HepG2 (cell line): ENCODE results near the gene CNPPD1. TPM values are rescaled to one million over a fixed set of nuclear protein-coding genes. Genes with fewer than 3 reads are reported as not detected.

Experiments
- CTCF ChIP-seq: sonication (generic); formaldehyde crosslinking; IDR thresholded peaks from 2 replicates; pipeline ENCODE4 v1.5.0; 2020; ENCODE audit warnings: mild to moderate bottlenecking, missing genetic modification reagents, moderate library complexity
- FOXP4 ChIP-seq: sonication (generic); formaldehyde crosslinking; IDR thresholded peaks from 2 replicates; pipeline ENCODE4 v1.4.0; 2020; ENCODE audit warnings: missing genetic modification reagents
- IKZF5 ChIP-seq: IDR thresholded peaks from 2 replicates; pipeline ENCODE4 v1.6.1; 2018; ENCODE audit warnings: missing genetic modification reagents, mild to moderate bottlenecking, missing compliant biosample characterization
- MTF2 ChIP-seq: sonication (generic); formaldehyde crosslinking; IDR thresholded peaks from 2 replicates; pipeline ENCODE4 v1.5.0; 2020; ENCODE audit warnings: missing genetic modification reagents, borderline replicate concordance
- RBAK ChIP-seq: sonication (generic); formaldehyde crosslinking; IDR thresholded peaks from 2 replicates; pipeline ENCODE4 v1.5.1; 2020; ENCODE audit warnings: mild to moderate bottlenecking, missing genetic modification reagents
- SMAD1 ChIP-seq: sonication (generic); formaldehyde crosslinking; IDR thresholded peaks from 2 replicates; pipeline ENCODE4 v1.4.0; 2020; ENCODE audit warnings: missing genetic modification reagents, low read depth, mild to moderate bottlenecking, borderline replicate concordance
- SRSF9 ChIP-seq: fragments of 200-400 bp; formaldehyde crosslinking; IDR thresholded peaks from 2 replicates; pipeline ENCODE4 v1.6.1; 2018; ENCODE audit warnings: borderline replicate concordance, mild to moderate bottlenecking, low read depth, low read length; ENCODE audit not compliant: insufficient read depth, poor library complexity, severe bottlenecking
- TCF7L2 ChIP-seq: IDR thresholded peaks from 2 replicates; pipeline ENCODE4 v1.6.1; 2011; ENCODE audit warnings: mild to moderate bottlenecking, low read depth, low read length, moderate library complexity
- THYN1 ChIP-seq: sonication (generic); formaldehyde crosslinking; IDR thresholded peaks from 2 replicates; pipeline ENCODE4 v1.8.1; 2023; ENCODE audit warnings: low read depth, mild to moderate bottlenecking, moderate library complexity, missing genetic modification reagents, borderline replicate concordance
- ZBTB25 ChIP-seq: IDR thresholded peaks from 2 replicates; pipeline ENCODE4 v1.6.1; 2018; ENCODE audit warnings: missing genetic modification reagents
- ZNF143 ChIP-seq: sonication (generic); formaldehyde crosslinking; IDR thresholded peaks from 2 replicates; pipeline ENCODE4 v1.4.0; 2020; ENCODE audit warnings: missing genetic modification reagents
- ZNF503 ChIP-seq: sonication (generic); formaldehyde crosslinking; IDR thresholded peaks from 2 replicates; pipeline ENCODE4 v1.4.0; 2020; ENCODE audit warnings: missing genetic modification reagents
- ZNF512B ChIP-seq: sonication (generic); formaldehyde crosslinking; IDR thresholded peaks from 2 replicates; pipeline ENCODE4 v1.5.1; 2020; ENCODE audit warnings: missing genetic modification reagents, mild to moderate bottlenecking, borderline replicate concordance
- ZNF570 ChIP-seq: sonication (generic); formaldehyde crosslinking; IDR thresholded peaks from 2 replicates; pipeline ENCODE4 v1.4.0; 2020; ENCODE audit warnings: mild to moderate bottlenecking, missing genetic modification reagents, borderline replicate concordance
- ZNF577 ChIP-seq: sonication (generic); formaldehyde crosslinking; IDR thresholded peaks from 2 replicates; pipeline ENCODE4 v1.4.0; 2020; ENCODE audit warnings: mild to moderate bottlenecking, low read depth, missing genetic modification reagents, borderline replicate concordance
- ZSCAN9 ChIP-seq: IDR thresholded peaks from 2 replicates; pipeline ENCODE4 v1.6.1; 2016; ENCODE audit warnings: borderline replicate concordance
- polyA plus RNA-seq, 8 experiments: library from polyadenylated mRNA; depleted of rRNA in 3 of 8; stranded (reverse) in 7 of 8; unstranded in 1 of 8; fragments of >200 nt; fragmentation: Illumina TruSeq in 4 of 8; extraction: Trizol in 4 of 8; gene quantifications; 2 replicates each; pipeline versions ENCODE4 v1.2.1 to v1.2.3, GENCODE V29; 2011 to 2016; ENCODE audit warnings: low read depth in 4 of 8, missing spikeins in 1 of 8, mixed read lengths in 1 of 8; ENCODE audit not compliant: insufficient read depth in 1 of 8
- total RNA-seq, 5 experiments: library from RNA; depleted of rRNA; stranded (reverse); fragments of >200 nt; fragmentation: Illumina TruSeq; extraction: Trizol; gene quantifications; 2 replicates each; pipeline ENCODE4 v1.2.3, GENCODE V29; 2016; ENCODE audit warnings: low read depth in 1 of 5

CNPPD1 gene
- total and polyA plus RNA-seq, 2 of the 13 experiments (the other 11 are each of a cell fraction or from before 2014, with no cell fraction given): 35.5 to 49.4 TPM

GRCh38 chr2:219176818-219177551 lies at the start of gene CNPPD1 (continued):
- TF ChIP-seq MTF2 (CRISPR knock-in tag) (peak; percentile 60; the same call in 1 of the 2 replicates), ZSCAN9 (CRISPR knock-in tag) (peak; percentile 92), ZNF570 (CRISPR knock-in tag) (peak; percentile 93; the same call in 1 of the 2 replicates), ZNF143 (CRISPR knock-in tag) (peak; percentile 54; the same call in 1 of the 2 replicates), ZNF503 (peak; percentile 92; the same call in 1 of the 2 replicates), ZNF512B (CRISPR knock-in tag) (no peak), CTCF (CRISPR knock-in tag) (no peak; the same call in 1 of the 2 replicates), SMAD1 (peak; percentile 99; the same call in 1 of the 2 replicates), ZBTB25 (CRISPR knock-in tag) (peak; percentile 96; the same call in 1 of the 2 replicates), TCF7L2 (no peak), SRSF9 (no peak), FOXP4 (CRISPR knock-in tag) (peak; percentile 90), RBAK (CRISPR knock-in tag) (no peak), THYN1 (CRISPR knock-in tag) (no peak), ZNF577 (CRISPR knock-in tag) (no peak), IKZF5 (CRISPR knock-in tag) (peak; percentile 94)
